GM15510 (cell line): ENCODE results near the gene FBH1.

ENCODE experiments used
- POLR2A ChIP-seq: IDR thresholded peaks from 3 replicates; pipeline ENCODE4 v1.6.1; 2011; ENCODE audit warnings: borderline replicate concordance; ENCODE audit not compliant: insufficient read length; ENCODE audit errors: extremely low read depth

The FBH1 gene

GRCh38 chr10:5973069-5973468 lies 83.0 kb downstream of the FBH1 start:
- no peak for TF ChIP-seq POLR2A

- no peak for TF ChIP-seq POLR2A
These were observed 85.8 kb downstream of the FBH1 start for GRCh38 chr10:5975641-5976473.

GRCh38 chr10:5976512-5977470 lies 86.7 kb downstream of the FBH1 start:
- no peak for TF ChIP-seq POLR2A

GRCh38 chr10:5977471-5978229 lies 87.6 kb downstream of the FBH1 start, which contains the start of gene IL15RA:
TSS of gene IL15RA (minus strand) at chr10:5977543. CDS start at chr10:5977492, 51 bp downstream.
- peak; percentile 22 for TF ChIP-seq POLR2A

- TF ChIP-seq POLR2A: no peak
These were observed 88.1 kb downstream of the FBH1 start for GRCh38 chr10:5978230-5978489.

- TF ChIP-seq POLR2A: no peak
These were observed 91.5 kb downstream of the FBH1 start for GRCh38 chr10:5981529-5981928.

- TF ChIP-seq POLR2A: no peak
These were observed 93.7 kb downstream of the FBH1 start for GRCh38 chr10:5983774-5984173.

GRCh38 chr10:5985029-5985428 lies 95.0 kb downstream of the FBH1 start:
- no peak for TF ChIP-seq POLR2A
